Measurements from ENCODE around the gene CC2D2A.

Gene CC2D2A

GRCh38 chr4:15466596-15466995 lies 3.1 kb upstream of the CC2D2A start:
- no peak for DNase-seq (ENCODE audit: low spot score)

DNA sequence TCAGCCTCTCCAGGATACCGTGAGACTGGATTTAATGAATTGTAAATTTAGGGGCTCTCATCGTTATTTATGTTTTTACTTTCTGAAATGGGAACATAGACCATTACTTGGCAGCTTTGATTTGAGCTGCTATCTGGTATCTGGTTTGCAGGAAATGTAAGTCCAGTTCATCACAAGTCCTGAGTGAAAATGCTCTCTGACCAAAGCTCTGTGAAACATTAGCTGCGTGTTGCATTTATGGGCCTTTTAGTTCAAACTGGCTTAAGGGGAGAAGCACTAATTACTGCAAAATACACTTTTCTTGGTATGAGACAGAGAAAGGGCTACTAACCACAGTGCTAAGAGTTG lies 420 bp downstream of the CC2D2A start:
- no peak for DNase-seq (ENCODE audit: low spot score)

DNA sequence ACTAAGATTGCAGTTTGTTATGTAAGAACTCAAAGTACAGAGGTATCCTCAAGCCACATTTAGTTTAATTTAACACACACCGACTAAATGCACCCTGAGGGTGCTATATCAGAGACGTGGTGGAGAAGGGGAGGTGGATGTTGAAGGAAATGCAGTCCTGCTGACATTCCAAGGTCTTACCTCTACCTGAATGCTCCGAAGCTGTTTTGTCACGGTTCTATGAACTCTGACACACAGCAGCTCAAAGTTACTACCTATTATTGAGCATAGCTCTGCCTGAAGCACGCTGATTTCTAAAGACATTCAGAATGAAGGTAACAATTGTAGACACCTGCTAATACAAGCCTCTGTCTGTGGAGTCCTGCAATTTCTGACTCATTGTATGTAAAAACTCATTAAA lies 6.7 kb downstream of the CC2D2A start:
- DNase-seq (ENCODE audit: low spot score), result no peak

- DNase-seq (ENCODE audit: low spot score), result no peak
Measured at GRCh38 chr4:15478724-15479088, 9.0 kb downstream of the CC2D2A start.

- peak; percentile 81 for DNase-seq (ENCODE audit: low spot score)
Measured at GRCh38 chr4:15479089-15479912, 9.6 kb downstream of the CC2D2A start.

DNA sequence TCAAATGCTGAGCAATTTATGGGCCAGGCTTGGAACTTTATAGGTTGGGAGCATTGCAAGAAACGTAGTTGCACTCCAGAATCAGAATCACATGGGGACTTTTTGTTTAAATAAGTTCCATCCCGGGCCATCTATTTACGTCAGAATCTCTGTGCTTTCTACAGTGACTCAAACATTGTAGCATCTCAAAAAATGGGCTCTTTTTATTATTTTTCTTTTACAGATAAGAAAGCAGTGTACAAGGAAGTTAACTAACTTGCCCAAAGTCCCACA lies 10.2 kb downstream of the CC2D2A start:
- DNase-seq (ENCODE audit: low spot score), result no peak

GRCh38 chr4:15481961-15482745 lies 12.5 kb downstream of the CC2D2A start:
- DNase-seq (ENCODE audit: low spot score), result no peak

- DNase-seq (ENCODE audit: low spot score), result no peak
Measured at GRCh38 chr4:15482842-15483241, 13.2 kb downstream of the CC2D2A start.

DNA sequence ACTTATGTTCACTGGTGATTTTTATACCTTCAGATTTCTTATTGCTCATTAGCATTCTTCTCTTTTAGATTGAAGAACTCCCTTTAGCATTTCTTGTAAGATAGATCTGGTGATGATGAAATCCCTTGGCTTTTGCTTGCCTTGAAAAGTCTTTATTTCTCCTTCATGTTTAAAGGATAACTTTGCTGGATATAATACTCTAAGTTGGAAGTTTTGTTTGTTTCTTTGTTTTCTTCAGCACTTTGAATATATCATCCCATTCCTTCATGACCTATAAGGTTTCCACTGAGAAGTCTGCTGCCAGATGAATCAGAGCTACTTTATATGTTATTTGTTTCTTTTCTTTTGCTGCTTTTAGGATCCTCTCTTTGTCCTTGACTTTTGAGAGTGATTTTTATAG lies 18.5 kb downstream of the CC2D2A start:
- DNase-seq (ENCODE audit: low spot score), result no peak

DNA sequence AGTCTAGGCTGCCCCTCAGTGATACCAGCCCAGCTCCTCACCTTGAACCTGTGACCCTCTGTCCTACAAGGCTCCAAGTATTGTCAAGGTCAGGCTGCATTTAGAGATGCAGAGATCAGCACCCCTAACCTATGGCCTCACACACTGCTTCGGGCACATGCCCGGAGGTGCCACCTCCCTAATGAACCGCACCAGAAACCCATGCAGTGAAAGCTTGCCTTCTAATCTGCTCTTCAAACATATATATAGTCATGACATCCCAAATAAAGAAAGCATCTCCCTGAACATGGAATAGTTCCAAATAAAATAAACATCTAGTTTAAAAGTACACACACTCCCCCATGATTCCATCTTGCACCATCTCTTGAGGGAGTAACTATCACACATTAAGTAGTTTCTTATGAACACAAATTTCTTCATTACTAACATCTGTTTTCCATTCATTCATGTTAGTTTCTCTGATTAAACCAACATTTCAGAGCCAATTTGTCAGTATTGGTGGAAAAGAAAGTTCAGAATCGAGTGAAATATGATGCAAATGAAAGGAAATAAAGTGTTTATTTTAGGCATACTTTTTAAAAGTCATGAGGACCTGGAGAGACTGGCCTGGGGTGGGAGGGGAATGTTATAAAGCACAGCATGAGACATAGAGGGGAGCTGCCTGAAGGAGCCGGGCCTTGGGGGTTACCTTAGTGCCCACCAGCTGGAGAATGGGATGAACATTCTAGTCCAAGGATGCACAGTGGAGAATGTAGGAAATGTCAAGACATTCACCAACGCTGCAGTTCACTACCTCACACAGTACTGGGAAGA lies 19.2 kb downstream of the CC2D2A start:
- no peak for DNase-seq (ENCODE audit: low spot score)

- no peak for DNase-seq (ENCODE audit: low spot score)
Measured at GRCh38 chr4:15489551-15489950, 19.9 kb downstream of the CC2D2A start.

- DNase-seq (ENCODE audit: low spot score), result no peak
Measured at GRCh38 chr4:15493411-15493810, 23.7 kb downstream of the CC2D2A start.

DNA sequence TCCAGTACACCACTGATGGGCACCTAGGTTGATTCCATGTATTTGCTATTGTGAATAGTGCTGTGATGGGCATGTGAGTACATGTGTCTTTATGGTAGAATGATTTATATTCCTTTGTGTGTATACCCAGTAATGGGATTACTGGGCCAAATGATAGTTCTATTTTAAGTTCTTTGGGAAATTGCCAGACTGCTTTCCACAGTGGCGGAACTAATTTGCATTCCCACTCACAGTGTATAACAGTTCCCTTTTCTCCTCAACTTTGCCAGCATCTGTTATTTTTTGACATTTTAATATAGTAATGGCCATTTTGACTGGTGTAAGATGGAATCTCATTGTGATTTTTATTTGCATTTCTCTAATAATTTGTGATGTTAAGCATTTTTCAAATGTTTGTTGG lies 25.9 kb downstream of the CC2D2A start:
- DNase-seq (ENCODE audit: low spot score), result no peak

- DNase-seq (ENCODE audit: low spot score), result no peak
Measured at GRCh38 chr4:15498356-15498755, 28.7 kb downstream of the CC2D2A start.

- no peak for DNase-seq (ENCODE audit: low spot score)
Measured at GRCh38 chr4:15500701-15501100, 31.0 kb downstream of the CC2D2A start.

DNA sequence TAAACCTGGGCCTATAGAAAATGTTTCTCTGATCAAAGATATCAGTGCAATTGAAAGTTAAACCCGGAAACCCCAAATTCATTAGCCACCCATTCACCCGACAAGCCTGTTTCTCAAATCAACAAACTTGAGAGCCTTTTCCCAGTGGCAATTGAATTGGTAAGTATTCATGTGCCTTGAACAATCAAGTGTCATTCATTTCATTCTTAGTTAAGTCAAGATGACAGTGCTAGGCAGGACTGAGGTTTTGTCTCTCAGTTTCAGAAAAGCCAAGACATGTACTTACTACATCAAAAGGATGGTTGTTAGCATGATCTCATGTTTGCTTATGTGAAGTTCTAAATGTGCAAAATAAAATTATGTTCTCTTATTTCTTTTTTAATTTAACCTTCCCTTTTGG lies 32.3 kb downstream of the CC2D2A start:
- no peak for DNase-seq (ENCODE audit: low spot score)

DNA sequence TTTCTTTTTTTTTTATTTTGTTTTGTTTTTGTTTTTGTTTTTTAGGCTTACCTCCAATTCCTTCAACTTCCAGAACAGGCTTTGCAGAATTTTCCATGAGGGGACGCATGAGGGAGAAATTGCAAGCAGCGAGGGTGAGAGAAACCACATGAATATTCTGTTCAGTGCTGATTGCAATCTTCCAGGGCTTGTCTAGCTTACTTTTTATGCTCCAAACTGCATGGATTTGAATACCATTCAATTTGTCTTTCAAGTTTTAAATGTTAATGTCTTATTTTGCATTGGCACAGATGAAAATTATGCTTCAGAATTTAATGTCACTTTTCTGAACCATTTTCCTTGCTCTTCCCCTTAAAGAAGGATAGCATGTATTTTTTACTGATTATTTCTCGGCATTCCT lies 32.7 kb downstream of the CC2D2A start:
- DNase-seq (ENCODE audit: low spot score), result no peak

GRCh38 chr4:15504041-15504440 lies 34.4 kb downstream of the CC2D2A start:
- no peak for DNase-seq (ENCODE audit: low spot score)

DNA sequence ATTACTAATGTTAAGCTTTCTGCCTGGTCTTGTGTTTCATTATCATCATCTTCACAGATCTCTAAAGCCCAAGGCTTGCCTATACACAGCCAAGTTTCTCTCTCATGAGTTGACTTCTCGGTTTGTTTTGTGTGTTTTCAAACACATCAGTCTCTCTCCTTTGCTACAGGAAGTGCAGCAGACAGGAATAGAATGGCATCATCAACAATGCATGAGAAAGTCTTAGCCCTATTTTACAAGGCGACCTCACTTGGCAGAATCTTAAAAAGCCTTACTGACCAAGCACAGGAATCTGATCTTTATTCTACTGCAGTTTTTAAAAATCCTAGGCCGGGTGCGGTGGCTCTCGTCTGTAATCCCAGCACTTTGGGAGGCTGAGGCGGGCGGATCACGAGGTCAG lies 36.8 kb downstream of the CC2D2A start:
- DNase-seq (ENCODE audit: low spot score), result peak; percentile 65

DNA sequence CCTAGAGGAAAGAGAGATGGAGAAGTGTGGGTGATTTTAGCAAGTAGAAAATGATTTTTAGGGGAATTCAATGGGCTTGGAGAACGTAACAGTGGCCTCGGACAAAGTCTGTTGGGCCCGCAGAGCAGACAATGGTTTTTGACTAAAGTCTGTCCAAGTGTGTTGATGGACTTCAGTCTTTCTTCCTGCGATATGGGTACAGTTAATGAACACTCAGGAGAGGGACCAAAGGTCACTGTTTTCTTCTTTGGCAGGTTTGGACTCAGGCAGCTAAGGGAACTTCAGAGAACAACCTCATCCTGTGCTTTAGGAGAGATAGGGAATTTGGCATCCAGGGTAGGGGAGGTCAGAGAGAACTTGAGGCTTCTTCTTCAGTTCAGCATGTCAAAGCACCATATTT lies 38.0 kb downstream of the CC2D2A start:
- no peak for DNase-seq (ENCODE audit: low spot score)

DNA sequence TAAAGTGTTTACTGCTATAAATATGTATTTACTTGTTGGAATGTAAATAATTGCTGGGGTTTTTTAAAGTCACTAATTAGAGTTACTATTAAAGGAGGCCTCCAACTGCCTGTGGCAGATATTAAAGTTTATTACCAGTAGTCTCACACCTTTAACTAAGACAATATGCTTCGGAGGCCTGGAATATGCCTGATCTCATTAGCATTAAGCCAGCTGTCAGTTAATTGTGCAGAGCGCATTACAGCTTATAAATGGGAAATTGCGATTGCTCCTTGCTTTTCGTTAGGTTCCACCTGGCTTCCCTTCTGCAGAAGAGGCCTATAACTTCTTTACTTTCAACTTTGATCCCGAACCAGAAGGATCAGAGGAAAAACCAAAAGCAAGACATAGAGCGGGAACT lies 41.3 kb downstream of the CC2D2A start:
- DNase-seq (ENCODE audit: low spot score), result no peak

- no peak for DNase-seq (ENCODE audit: low spot score)
Measured at GRCh38 chr4:15513545-15513944, 43.9 kb downstream of the CC2D2A start.

- no peak for DNase-seq (ENCODE audit: low spot score)
Measured at GRCh38 chr4:15515106-15515505, 45.4 kb downstream of the CC2D2A start.
